ELR (cell line): ENCODE measurements around the gene CXCL10.
A peak's percentile ranks its signal among the peaks of the same experiment; 100 is the strongest.
"Not testable (repeated sequence)": the region's sequence is repeated elsewhere in the genome, so short reads cannot be mapped to it uniquely, and the experiment has no call there.

ENCODE experiments used
- DNase-seq: peaks from one replicate; pipeline ENCODE4 v3.0.0-alpha.2; 2015; ENCODE audit warnings: low read depth

CXCL10 gene

GRCh38 chr4:76028350-76028765 is 5.1 kb upstream of the CXCL10 start:
- DNase-seq = no peak

GRCh38 chr4:76024065-76024464 is 768 bp upstream of the CXCL10 start:
- no peak for DNase-seq

- DNase-seq = no peak
These were observed 620 bp downstream of the CXCL10 start for GRCh38 chr4:76022677-76023076.

DNA sequence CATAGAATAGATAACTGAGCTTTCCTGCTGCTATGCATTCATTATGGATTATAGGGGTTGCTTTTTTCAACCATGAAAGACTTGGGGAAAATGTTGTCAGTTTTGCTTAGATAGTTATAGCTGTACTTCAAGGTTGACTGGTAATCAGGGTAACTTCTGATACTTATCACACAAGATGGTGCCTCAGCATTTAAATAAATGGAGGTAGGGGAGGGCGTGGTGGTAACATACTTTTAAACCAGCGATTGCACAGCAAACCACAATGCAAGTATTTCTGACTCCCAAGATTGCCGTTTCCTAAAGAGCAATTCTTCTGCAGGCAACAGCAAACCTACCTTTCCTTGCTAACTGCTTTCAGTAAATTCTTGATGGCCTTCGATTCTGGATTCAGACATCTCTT is 1.3 kb downstream of the CXCL10 start:
- DNase-seq = no peak

DNA sequence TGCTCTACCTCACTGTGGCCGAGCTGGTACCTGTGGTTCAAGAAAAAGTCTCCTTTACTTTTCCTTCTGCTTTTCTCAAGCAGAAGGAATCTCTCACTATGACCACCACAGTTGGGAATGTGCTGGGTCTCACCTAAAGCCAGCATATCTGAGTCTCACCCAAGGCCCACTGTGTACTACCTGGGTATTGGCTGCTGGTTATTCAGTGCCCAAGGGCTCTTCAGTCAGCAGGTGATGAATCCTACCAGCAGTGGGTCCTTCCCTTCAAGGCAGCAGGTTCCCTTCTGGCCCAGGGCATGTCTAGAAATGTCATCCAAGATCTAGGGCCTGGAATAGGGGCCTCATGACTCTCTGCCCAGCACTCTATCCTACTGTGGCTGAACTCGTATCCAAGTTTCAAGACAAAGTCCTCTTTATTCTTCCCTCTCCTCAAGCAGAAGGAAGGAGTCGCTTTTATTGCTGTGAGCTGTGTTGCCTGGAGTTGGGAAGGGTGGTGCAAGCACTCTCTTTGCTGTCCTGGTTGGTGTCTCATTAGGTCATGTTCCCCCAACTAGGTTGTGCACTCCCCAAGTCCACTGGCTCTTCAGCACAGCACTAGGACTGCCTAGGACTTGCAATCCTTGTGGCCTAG is 6.1 kb downstream of the CXCL10 start:
- no peak for DNase-seq

DNA sequence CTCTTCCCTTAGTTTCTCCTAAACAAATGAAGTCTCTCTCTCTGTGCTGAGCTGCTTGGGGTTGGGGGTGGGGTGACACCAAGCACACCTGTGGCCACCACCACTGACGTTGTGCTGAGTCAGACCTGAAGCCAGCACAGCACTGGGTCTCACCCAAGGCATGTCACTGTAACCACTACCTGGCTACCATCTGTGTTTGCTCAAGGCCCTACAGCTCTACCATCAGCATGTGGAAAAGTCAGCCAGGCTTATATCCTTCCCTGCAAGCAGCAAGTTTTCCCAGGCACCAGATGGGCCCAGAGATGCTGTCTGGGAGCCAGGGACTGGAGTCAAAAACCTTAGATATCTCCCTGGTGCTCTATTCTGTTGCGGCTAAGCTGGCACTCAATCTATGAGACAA is 6.9 kb downstream of the CXCL10 start:
- no peak for DNase-seq

DNA sequence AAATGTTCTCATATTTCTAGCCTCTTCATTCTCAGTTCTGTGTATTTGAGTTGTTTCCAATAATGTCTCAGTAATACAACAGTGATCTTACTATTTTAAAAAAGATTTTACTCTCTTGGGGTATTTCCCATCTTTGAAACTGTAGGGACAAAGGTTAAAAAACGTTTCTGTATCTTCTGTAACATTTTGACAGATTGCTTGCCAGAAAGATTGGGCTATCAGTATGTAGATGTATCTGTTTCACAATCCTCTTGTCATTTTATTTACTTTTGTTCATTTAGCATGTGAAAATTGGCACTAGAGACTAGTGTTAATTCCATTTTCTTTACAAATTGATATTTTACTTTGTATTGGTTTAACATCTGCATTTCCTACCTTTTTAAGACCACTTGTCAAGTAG is 9.8 kb downstream of the CXCL10 start:
- no peak for DNase-seq

DNA sequence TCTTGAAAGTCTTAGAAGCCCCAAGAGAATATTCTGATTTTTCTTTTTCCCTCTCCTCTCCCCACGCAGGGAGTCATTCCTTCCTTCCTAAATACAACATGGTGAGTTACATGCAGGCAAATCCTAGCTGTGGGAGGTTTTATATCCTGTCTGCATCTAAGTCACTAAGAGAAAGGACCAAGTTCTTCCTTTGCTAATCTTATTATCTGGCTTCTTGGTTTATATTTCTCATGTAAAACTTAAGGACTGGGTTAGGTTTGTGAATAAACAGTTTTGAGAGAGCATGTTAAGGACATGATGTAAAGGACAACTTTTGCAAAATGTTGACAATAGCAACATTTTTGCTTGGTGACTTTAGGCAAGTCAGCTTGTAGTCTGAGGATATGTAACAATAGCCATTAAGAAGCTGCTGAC is 10.9 kb downstream of the CXCL10 start:
- peak; percentile 28 for DNase-seq

GRCh38 chr4:76011700-76012387 is 11.5 kb downstream of the CXCL10 start:
- DNase-seq = peak; percentile 64

- DNase-seq = no peak
These were observed 12.2 kb downstream of the CXCL10 start for GRCh38 chr4:76011018-76011670.

- no peak for DNase-seq
These were observed 12.7 kb downstream of the CXCL10 start for GRCh38 chr4:76010576-76010975.

DNA sequence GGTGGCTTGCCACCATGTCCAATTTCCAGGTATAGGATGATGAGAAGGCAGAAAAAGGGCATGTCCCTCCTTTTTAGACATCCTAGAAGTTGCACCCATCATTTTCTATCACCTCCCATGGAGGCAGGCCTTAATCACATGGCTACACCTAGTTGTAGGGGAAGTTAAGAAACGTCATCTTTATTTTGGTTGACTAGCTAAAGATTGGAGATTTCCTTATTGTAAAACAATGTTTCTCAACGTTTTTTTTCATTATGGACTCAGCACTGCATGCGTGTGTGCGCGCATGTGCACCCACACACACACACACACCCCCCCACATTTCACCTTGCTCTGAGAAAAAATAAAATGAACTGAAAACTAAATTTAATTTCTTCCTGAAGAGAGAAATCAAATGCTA is 14.0 kb downstream of the CXCL10 start:
- DNase-seq = no peak

DNA sequence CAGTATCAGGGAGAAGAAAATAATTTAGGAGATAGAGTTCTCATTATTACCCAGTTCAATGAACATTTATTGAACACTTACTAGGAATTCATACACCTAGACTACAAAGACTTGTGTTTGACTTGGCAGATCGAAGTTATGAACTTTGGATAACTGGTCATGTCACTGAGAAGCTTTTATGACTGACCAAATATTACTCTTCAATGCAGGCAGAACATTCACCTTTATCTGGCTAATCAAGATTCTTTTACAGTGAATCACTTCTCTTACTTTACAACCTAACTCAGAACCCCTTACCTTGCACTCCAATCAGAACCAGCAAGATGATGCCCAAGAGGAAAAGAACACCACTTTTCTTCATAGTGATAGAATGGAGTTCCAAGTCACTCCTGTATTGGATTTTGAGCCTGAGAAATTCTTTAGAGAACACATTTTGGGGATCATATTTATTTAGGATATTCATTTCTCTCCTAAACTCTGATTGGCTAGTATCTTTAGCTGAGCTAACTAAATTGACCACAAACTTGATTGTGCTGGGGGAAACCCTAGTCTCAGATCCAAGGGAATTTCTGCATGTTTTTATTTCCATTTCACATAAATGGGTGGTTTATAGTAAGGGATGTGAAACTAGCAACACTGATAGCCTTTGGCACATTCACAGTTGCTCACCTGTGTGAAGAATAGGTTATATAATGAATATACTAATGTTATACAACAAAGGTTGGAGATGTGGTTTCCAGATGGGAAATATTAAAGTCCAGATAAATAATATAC is 16.0 kb downstream of the CXCL10 start, which contains the start of gene CXCL9:
Gene CXCL9, minus strand, starts transcription at position 421 of the 774 bp plus-strand sequence. Its CDS starts 60 bp downstream, at position 361.
- DNase-seq = no peak

- no peak for DNase-seq
These were observed 19.7 kb downstream of the CXCL10 start for GRCh38 chr4:76003620-76004019.

GRCh38 chr4:76003035-76003434 is 20.3 kb downstream of the CXCL10 start:
- no peak for DNase-seq

GRCh38 chr4:76002176-76002575 is 21.1 kb downstream of the CXCL10 start:
- peak; percentile 28 for DNase-seq

DNA sequence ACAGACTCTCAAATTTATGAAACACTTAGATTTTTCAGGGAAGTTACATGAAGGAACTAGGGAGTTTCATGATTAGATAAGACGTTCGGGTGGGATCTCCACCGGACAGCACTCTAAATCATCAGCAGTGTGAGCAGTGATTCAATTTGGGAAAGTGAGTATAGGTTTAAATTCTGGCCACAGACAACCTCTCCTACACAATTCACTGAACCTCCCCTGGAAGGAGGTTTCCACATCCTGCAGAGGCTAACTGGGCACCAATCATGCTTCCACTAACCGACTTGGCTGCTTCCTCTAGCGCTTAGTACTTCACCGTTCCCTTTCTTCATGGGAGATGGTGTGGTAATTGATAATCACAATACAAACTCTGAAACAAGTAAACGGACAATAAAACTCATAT is 21.6 kb downstream of the CXCL10 start:
- no peak for DNase-seq

- no peak for DNase-seq
These were observed 23.0 kb downstream of the CXCL10 start for GRCh38 chr4:76000279-76000678.

- DNase-seq = not testable (repeated sequence)
These were observed 24.7 kb downstream of the CXCL10 start for GRCh38 chr4:75998525-75999147.

GRCh38 chr4:75997946-75998345 is 25.4 kb downstream of the CXCL10 start:
- no peak for DNase-seq

GRCh38 chr4:75997081-75997480 is 26.2 kb downstream of the CXCL10 start:
- DNase-seq = no peak

DNA sequence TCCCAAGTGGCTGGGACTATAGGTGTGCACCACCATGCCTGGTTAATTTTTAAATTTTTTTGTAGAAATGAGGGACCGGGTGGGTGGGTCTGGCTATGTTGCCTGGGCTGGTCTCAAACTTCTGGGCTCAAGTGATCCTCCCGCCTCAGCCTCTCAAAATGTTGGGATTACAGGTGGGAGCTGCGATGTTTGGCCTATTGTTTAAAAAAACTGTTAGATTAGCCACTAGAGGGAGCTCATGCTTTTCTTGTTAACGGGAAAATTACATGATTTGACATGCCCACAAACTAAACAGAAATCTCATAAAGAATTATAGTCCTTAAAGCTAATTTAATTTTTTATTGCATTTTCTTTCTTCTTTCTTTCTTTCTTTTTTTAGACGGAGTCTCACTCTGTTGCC is 27.6 kb downstream of the CXCL10 start:
- peak; percentile 75 for DNase-seq
